Stimulated activated CD4-positive, alpha-beta T cell treated with anti-CD3 and anti-CD28 coated beads, Interleukin-1b, Interleukin-23, amount 100 ng/mL, for 4 hours (primary cell): ENCODE results near the gene FNDC4.

Experiments
- DNase-seq, 2 donors: peaks; one replicate each; pipeline ENCODE4 v3.0.0-alpha.2; 2020; ENCODE audit warnings: low read depth in 2 of 2

FNDC4 gene

DNA sequence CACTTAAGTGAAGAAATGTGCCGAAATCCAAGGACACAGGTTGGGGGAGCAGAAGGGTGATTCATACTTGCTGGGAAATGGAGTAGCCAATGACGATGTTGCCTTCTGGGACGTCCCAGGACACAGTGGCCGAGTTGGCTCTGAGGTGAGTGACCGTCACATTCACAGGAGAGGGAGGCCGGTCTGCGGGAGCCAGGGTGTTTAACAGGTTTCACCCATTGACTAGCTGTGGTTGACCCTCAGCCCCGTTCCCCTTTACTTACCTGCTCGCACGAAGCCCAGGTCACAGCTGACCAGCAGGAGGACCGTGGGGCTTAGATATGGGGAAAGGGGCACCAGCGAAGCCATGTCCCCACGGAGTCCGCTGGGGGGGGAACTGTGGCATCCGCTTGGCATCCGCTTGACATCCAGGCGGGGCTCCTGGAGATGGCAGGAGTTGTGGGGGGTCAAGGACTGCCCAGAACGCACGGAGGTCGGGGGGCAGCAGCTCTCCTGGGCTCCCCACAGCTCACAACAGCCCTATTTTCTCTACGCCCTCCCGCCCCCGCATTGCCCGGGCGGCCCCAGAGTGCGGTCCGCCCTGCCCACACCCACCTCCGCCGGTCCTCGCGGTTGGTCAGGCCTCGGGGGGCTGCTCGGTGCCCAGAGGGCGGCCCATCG lies 586 bp downstream of the FNDC4 start:
- no peak for DNase-seq

DNA sequence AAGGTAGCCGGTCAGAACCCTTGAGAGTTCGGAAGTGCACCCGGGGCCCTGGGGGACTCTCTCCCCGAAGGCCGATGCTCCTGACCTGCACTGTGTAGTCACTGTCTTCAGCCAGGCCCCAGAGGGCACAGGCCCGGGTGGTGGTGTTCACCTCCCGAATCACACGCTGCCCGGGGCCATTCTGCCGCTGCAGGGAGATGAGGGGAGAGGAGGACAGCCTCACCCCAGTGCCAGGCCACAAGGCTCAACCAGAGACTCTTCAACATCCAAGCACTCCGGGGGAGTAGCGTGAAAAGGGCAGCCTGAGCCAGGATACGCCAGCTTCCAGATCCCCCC lies 1.1 kb downstream of the FNDC4 start:
- DNase-seq: no peak

DNA sequence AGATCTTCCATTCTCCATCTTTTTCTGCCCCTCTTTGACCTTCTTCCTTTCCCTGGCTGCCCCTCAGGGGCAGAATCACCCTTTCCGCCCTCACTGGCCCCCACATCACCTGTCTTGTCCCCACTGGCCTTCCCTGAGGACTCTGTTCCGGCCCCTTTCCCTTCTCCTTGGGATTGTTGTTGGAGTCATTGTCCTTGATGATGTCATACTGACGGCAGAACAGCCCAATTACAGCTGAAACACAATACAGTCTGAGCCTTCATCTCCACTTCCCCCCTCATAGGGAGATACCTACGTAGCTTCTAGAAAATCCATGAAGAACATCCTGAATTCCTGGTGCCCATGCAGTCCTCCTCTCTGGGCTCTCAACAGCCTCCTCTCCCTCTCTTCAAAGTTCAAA lies 2.4 kb downstream of the FNDC4 start:
- DNase-seq: no peak

DNA sequence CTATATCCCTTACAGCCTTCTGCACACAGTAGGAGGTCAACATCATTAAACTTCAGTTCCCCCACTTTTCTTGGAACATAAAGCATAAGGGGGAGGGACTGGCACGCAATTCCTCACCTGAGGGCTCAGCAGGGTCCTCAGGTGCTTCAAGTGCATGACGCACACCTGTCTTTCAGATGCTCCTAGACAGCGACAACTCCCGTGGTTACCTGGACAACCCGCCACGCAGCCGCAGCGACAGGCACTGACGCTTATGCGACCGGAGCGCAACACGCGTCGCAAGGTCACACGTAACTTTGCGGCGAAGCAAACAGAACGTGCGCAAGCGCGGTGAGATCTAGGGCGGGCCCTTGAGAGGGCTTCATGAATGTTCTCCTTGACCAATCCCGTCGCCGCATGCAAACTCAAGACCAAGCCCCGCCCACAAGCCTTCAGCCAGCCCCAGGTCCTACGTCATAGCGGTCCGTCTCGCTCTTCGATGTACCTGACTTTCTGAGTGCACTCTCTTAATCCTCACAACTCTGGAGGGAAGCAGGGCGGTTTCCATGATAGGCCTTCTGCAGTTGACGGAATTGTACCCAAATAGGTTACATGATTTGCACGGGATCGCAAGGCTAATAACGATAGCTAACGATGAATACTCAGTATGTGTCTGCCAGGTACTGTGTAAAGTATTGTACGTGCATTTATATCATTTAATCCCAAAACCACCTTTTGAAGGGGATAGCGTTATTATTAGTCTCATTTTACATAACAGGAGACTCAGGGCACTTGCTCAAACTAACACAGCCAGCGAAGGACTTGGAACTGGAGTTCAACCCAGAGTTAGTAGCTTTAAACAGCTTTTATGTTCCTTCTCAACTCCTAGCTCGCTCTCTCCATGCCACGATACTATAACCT lies 5.3 kb downstream of the FNDC4 start, which contains the start of gene IFT172:
Gene IFT172, minus strand, starts transcription at position 246 of the 900 bp plus-strand sequence. Its CDS starts 90 bp downstream, at position 156.
- peak; percentile 95 to 98 for DNase-seq

DNA sequence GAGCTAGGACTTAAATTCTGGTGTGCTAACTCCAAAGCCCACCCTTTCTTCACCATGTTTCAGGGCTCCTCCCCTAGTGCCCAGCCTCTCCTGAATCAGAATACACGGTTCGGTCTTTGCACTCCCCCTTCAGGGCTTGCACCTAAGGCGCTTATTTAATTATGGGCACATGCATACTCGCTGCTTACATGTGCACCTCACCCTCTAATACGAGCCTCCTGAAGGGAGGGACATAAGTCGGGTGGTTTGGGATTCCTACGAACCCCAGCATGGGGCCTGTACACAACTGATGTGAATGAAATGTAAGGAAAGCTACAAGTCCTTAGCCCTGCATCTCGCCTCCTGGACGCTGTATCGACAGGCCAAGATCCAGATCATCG lies 5.9 kb downstream of the FNDC4 start:
- DNase-seq: no peak

DNA sequence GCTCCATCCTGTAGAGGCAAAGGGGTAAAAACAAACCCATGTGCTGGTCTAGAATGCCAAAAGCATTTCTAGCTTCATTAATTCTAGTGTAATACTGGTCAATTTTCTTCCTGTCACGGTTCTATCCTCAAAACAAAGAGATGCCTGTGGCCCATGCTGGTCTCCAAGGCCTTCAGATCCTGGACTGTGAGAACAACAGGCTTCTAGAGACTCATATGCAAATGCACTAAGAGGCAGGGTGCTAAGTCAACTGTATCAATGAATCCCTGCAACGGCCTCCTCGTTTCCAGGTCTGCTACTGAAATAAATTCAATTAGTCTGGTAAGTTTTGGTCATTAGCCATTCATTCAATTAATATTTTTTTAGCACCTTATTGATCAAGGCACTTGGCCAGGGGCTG lies 9.5 kb downstream of the FNDC4 start:
- no peak for DNase-seq

DNA sequence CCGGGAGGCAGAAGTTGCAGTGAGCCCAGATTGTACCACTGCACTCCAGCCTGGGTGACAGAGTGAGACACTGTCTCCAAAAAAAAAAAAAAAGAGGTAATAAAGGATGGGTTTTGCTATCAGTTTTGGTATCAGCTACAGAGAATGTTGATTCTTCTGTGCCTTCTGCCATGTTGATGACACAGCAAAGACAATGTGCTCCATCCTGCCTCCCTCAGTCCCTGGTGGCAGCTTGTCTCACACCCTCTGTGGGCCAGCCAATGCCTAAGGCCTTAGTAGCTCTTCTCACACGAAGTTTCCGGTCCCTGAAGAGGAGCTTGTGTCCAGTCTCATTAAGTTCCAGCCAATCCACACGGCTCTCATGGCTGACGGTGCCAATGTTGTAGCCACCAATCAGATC lies 23.0 kb downstream of the FNDC4 start:
- DNase-seq: no peak

DNA sequence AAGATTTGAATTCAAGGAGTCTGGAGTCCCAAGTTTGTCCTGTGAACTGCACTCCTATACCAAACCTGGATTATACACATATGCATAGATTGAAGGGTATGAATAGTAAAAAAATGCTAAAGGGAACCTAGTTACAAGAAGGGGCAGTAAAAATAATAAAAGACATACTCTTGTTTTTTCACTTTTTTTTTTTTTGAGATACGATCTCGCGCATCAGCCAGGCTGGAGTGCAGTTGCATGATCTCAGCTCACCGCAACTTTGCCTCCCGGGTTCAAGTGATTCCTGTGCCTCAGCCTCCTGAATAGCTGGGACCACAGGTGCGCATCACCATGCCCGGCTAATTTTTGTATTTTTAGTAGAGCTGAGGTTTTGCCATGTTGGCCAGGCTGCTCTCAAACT lies 30.6 kb downstream of the FNDC4 start:
- DNase-seq: no peak

DNA sequence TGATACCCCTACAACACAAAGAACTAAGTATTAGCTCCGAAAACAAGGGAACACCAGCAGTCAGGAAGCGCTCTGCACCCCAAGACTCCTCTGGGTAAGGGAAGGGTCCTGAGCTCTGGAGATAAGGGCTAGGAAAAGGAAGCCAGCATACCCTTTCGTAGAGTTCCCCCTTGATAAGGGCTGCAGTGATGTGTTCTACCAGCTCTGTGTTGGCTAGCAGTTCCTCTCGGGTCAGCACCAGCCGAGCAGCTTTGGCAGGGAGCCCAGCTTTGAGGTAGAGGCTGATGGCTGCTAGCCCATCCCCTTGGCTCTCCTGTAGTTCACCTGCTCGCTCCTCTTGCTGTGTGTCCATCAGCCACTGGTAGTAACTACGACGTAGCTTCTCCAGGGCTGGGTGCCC lies 33.9 kb downstream of the FNDC4 start:
- DNase-seq: no peak

DNA sequence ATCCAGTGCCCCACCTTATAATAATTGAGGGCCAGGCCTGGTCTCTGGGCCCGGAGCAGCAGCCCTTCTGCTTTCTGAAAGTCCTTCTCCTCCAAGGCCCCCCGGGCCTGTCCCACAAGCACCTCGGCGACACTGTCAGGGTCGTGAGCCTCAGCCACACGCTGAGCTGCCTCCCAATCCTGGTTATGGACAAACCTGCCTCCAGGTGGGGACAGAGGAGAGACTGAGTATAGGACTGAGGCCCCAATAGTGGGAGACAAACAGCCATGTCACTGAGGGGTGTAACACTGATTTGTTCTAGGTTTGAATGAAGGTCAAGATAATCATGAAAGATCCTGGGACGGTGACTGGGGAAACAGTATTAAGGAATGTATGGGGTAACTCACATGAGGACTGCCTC lies 41.0 kb downstream of the FNDC4 start:
- DNase-seq: no peak

DNA sequence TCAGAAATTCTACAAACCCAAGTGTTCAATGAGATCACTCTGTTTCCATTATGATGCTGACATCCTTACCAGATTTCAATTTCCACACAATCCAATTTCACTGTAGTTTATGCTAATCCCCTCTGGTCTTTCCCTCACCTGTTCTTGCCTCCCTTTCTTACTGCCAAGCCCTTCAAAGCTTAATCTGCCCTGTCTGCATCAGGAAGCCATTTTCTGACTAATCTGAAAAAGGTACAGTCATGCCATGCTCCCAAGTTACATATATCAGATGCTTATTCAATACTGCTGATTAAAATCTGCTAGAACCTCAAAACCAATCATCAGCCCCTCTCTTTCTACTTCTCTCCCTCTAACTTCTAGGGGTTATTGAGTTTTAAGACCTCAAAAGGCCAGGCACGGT lies 43.9 kb downstream of the FNDC4 start:
- DNase-seq: no peak

DNA sequence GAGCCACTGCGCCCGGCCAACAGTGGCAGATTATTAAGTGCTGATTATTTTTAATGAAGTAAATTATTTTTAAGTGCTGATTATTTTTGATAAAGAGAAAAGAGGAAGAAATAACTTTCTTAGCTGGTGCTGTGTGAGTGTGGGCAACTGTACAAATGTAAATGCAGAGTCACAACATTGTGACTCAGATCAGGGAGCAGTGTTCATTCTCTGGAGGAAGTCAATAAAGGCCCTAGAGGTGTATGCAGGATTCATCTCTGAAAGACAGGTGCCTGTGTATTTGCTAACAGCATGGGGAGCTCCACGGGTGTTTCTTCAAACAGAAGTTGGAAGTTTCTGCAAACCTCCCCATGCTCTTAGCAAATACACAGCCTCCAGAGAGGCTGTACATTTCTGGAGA lies 46.6 kb downstream of the FNDC4 start:
- no peak for DNase-seq

DNA sequence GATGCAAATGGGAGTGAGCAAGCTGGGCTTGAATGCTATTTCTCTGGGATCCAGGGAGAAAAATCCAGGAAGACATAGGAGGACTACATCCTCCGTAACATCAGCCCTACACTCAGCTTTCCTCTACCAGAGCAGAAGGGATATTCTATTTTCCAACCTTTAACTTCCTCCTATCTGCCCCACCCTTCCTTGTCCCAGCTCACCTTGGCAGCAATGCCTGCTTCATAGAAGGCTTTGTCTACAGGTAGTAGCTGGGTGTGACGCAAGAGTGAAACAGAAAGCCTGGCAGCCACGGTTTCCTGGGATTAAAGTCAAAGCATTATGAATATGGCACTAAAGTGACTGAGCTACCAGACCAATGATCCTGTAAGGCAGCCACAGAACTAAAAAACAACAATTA lies 48.9 kb downstream of the FNDC4 start:
- DNase-seq: no peak

DNA sequence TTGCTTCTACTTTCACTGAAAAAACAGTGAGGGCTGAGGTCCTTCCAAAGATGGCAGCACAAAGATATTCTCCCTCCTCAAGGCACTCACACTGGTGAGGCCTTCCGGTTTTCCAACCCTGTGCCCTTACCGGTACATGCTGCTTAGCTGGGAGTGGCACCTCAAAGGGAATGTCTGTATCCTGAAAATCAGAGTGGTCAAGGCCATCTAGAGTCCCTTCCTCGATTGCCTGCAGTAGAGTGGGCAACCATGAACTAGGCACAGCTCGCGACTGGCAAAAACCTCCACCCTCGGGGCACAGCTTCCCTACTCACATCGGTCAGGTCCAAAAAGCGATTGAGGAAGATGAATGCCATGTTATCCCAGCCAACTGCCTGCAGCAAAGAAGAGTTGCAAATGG lies 49.4 kb downstream of the FNDC4 start:
- no peak for DNase-seq

DNA sequence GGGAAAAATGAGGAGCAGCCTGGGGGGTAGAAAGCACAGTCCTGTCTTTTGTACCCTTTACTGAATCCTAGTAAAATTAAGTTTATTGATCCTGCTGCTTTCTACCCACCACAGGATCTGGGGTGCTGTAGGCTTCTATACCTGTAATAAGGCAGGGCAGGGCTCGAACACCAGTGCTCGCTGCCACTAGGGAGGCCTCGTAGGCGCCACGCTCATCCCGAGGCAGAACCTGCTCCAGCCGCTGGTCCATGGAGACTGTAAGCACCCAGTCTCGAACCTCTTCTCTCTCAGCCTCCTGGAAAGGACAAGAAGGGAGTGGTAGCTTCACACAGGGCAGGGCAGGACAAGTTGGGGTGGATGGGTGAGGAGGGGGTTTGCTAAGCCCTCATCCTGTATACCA lies 49.8 kb downstream of the FNDC4 start:
- DNase-seq: no peak

DNA sequence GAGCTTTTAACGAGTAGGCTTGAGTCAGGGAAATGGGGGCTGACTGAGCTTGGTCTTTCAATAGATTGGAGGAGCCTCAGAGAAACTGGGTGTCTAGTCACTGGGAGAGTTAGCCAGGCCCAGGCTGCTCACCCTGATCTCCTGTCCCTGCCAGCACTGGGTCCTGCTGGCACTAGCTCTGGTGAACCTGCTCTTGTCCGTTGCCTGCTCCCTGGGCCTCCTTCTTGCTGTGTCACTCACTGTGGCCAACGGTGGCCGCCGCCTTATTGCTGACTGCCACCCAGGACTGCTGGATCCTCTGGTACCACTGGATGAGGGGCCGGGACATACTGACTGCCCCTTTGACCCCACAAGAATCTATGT lies 52.1 kb downstream of the FNDC4 start:
- DNase-seq: no peak

DNA sequence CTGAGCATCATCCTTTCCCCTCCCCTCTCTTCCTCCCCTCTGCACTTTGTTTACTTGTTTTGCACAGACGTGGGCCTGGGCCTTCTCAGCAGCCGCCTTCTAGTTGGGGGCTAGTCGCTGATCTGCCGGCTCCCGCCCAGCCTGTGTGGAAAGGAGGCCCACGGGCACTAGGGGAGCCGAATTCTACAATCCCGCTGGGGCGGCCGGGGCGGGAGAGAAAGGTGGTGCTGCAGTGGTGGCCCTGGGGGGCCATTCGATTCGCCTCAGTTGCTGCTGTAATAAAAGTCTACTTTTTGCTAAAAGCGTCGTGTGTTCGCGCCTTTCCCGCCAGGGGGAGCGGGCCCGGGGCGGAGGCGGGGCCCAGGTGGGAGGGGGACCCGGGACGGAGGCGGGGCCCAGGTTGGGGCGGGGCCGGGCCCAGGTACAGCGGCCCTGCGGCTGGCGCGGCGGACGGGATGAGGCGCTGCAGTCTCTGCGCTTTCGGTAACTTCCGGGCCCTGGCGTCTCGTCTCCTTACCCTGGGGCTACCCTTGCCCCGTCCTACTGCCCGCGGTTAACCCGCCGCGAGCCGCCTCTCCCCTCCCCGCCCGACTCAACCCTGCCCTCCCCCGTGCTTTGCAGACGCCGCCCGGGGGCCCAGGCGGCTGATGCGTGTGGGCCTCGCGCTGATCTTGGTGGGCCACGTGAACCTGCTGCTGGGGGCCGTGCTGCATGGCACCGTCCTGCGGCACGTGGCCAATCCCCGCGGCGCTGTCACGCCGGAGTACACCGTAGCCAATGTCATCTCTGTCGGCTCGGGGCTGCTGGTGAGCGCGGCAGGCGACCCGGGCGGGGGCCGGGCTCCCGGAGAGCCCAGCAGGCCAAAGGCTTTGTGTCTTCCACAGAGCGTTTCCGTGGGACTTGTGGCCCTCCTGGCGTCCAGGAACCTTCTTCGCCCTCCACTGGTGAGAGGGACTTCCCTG lies 52.8 kb downstream of the FNDC4 start, which contains the start of gene KRTCAP3:
Gene KRTCAP3, plus strand, starts transcription at position 424 of the 962 bp plus-strand sequence. Its CDS starts 32 bp downstream, at position 456.
- DNase-seq: peak; percentile 32 to 34
